Measurements from ENCODE around the gene CCDC157.

The CCDC157 gene

DNA sequence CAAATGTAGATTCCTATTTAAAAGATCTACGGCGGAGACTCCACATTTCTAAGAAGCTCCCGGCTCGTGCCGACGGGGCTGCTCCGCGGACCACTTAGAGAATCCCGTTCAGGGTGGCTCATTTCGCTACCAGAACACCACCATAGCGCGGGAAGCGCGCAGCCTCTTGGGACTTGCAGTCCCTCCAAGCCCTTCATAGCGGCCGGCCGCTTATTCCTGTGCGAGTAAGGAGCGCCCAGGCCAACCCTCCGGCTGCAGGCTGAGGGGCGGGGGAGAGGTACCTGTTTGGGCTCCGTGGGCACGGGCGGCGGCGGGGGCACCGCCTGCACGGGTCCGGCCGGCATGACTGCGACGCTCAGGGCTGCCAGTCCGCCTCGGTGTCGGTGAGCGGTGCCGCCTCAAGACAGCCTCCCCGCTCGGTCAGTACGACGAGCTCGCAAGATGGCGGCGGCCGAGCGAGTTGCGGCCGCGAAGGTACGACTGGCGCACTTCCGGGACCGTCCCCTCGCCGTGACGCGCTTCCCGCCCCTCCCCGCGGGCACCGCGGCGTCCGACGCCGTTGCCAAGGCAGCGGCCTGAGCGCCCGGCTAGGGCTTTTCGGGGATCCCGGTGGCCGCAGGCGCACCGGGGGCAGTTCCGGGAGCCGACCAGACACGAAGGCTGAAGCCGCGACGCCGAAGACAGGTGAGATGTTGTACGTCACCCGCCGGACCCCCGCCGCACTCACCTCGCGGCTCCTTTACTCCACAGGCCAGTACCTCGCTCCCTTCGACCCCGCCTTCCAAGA is at the start of gene CCDC157, which contains the start of gene SF3A1:
Gene CCDC157, plus strand, starts transcription at position 559 of the 787 bp plus-strand sequence. CDS start 8,994 bp downstream, outside the sequence.
Gene SF3A1, minus strand, starts transcription at position 446 of the 787 bp plus-strand sequence. Its CDS starts 102 bp downstream, at position 344.
- Histone ChIP-seq H3K79me2 (peaks cover 23% of the 10 kb centered on the region), H3K36me3 (ENCODE audit: control insufficient read depth, insufficient read depth, low read length) (no peaks in the 10 kb centered on the region), H2AFZ (peak within 1 kb of the TSS; percentile 90), H3K27me3 (ENCODE audit: control insufficient read depth, insufficient read depth, low read length) (no peaks in the 10 kb centered on the region), H3K27ac (peak within 1 kb of the TSS; percentile 94), H3K9me3 (ENCODE audit: control insufficient read depth, low read length) (no peaks in the 10 kb centered on the region), H3K4me1 (peaks cover 7% of the 10 kb centered on the region), H3K4me3 (ENCODE audit: low read depth, low read length) (peak within 1 kb of the TSS; percentile 70), H3K4me2 (ENCODE audit: low read length) (peak within 1 kb of the TSS; percentile 87), H3K9ac (peak within 1 kb of the TSS; percentile 31)
- TF ChIP-seq, protein P1, sequence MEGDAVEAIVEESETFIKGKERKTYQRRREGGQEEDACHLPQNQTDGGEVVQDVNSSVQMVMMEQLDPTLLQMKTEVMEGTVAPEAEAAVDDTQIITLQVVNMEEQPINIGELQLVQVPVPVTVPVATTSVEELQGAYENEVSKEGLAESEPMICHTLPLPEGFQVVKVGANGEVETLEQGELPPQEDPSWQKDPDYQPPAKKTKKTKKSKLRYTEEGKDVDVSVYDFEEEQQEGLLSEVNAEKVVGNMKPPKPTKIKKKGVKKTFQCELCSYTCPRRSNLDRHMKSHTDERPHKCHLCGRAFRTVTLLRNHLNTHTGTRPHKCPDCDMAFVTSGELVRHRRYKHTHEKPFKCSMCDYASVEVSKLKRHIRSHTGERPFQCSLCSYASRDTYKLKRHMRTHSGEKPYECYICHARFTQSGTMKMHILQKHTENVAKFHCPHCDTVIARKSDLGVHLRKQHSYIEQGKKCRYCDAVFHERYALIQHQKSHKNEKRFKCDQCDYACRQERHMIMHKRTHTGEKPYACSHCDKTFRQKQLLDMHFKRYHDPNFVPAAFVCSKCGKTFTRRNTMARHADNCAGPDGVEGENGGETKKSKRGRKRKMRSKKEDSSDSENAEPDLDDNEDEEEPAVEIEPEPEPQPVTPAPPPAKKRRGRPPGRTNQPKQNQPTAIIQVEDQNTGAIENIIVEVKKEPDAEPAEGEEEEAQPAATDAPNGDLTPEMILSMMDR (IDR thresholded peaks at IDR 0.05) = no peak

DNA sequence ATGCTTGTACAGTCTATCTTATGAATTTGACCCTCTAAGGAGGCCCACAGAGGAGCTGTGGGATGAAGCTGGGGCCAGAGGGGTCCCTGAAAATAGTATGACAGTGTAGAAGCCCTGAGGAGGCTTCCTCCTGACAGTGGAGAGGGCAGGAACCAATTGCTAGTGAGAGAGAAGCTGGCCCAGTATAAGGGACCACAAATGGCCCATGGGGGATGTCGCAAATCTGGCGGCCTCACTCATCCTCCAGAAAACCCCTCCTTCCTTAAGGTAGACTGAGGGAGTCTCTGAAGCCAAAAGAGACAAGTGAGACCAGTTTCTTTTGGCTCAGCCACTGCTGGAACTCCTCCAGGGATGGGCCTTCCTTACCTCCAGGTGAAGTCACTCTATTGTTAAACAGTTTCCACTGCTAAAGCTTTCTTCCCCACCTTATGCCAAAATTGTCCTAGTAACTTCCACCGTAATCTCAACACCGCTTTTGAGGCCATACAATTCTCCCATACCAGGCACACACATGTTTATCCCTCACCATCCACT is 49.7 kb upstream of the CCDC157 start:
- Histone ChIP-seq H3K9ac (no peak overlapping the region), H3K79me2 (peaks cover 30% of the 10 kb centered on the region), H3K4me3 (ENCODE audit: low read depth, low read length) (peak overlapping the region; percentile 22), H3K4me1 (peaks cover 77% of the 10 kb centered on the region), H2AFZ (no peak overlapping the region), H3K9me3 (ENCODE audit: control insufficient read depth, low read length) (no peaks in the 10 kb centered on the region), H3K27ac (peak overlapping the region; percentile 74), H3K36me3 (ENCODE audit: control insufficient read depth, insufficient read depth, low read length) (no peaks in the 10 kb centered on the region), H3K27me3 (ENCODE audit: control insufficient read depth, insufficient read depth, low read length) (no peaks in the 10 kb centered on the region), H3K4me2 (ENCODE audit: low read length) (peak overlapping the region; percentile 10)
- TF ChIP-seq, protein P1 (IDR thresholded peaks at IDR 0.05) = no peak

DNA sequence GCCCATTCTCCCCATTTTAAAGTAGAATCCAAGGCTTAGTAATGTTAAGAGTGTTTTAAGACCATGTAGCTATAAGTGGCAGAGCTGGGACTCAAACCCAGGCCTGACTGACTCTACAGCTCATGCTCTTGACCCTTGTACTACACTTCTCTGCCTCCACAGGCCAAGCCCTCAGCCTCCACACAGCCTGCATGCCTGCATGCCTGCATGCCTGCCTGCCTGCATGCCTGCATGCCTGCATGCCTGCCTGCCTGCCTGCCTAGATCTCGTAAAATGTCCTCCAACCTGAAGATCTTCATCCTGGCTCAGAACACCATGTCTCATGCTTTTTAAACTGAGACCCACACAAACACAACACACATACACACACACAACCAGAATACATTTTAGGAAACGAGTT is 48.7 kb upstream of the CCDC157 start:
- Histone ChIP-seq H3K27me3 (ENCODE audit: control insufficient read depth, insufficient read depth, low read length) (no peaks in the 10 kb centered on the region), H3K27ac (peak overlapping the region; percentile 24), H3K79me2 (peaks cover 30% of the 10 kb centered on the region), H3K4me3 (ENCODE audit: low read depth, low read length) (no peak overlapping the region), H2AFZ (no peak overlapping the region), H3K36me3 (ENCODE audit: control insufficient read depth, insufficient read depth, low read length) (no peaks in the 10 kb centered on the region), H3K9ac (no peak overlapping the region), H3K9me3 (ENCODE audit: control insufficient read depth, low read length) (no peaks in the 10 kb centered on the region), H3K4me2 (ENCODE audit: low read length) (peak overlapping the region; percentile 24), H3K4me1 (peaks cover 80% of the 10 kb centered on the region)
- TF ChIP-seq, protein P1 (IDR thresholded peaks at IDR 0.05) = no peak

DNA sequence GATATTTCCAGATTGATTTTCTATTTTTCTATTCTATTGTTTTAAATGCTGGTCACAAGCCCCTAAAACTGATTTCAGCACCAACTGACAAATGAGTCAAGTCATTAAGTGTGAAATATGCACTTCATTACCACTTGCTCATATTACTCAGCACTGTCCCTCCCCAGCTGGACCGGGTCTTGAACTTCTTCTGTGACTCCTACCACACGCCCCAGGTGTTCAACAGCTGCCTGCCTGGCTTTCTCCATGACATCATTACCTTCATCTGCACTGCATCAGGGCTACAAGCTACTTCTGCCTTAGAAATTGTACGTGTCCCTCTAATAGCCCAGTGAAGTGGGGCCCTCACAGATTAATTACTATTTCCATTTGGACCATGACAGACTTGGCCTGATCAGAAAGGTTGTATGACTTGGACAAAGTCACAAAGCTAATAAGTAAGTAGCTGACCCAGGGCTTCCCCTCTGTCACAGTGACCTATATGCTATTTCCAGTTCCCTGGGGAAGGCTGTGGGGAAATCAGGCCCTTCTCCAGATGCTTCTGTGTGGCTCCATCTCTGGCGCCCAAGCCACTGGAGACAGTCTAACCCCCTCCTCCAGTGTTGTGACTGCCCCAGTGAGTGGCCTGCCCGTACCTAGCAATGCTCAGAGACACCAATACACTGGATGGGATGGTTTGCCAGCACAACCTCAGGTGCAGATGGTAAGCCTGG is 48.1 kb upstream of the CCDC157 start:
- TF ChIP-seq, protein P1 (IDR thresholded peaks at IDR 0.05) = no peak
- peaks cover 26% of the 10 kb centered on the region for H3K79me2 ChIP-seq
- peaks cover 80% of the 10 kb centered on the region for H3K4me1 ChIP-seq
- no peak overlapping the region for H3K4me3 ChIP-seq (ENCODE audit: low read depth, low read length)
- H3K9ac ChIP-seq = no peak overlapping the region
- H3K27me3 ChIP-seq (ENCODE audit: control insufficient read depth, insufficient read depth, low read length) = no peaks in the 10 kb centered on the region
- peak overlapping the region; percentile 24 for H3K4me2 ChIP-seq (ENCODE audit: low read length)
- peak overlapping the region; percentile 78 for H3K27ac ChIP-seq
- no peaks in the 10 kb centered on the region for H3K9me3 ChIP-seq (ENCODE audit: control insufficient read depth, low read length)
- H2AFZ ChIP-seq = no peak overlapping the region
- no peaks in the 10 kb centered on the region for H3K36me3 ChIP-seq (ENCODE audit: control insufficient read depth, insufficient read depth, low read length)
